LNCaP clone FGC (cell line): ENCODE measurements around the gene CACNA2D3.

Experiments used
- DNase-seq: peaks from one replicate; pipeline ENCODE4 v3.0.0-alpha.2; 2011; ENCODE audit warnings: low read depth
- H3K4me3 ChIP-seq: 2 replicates; pipeline ENCODE4 v1.5.1; 2011; ENCODE audit warnings: mild to moderate bottlenecking, low read depth, low read length, control low read depth
- CTCF ChIP-seq: IDR thresholded peaks from 2 replicates; pipeline ENCODE4 v1.5.1; 2012; ENCODE audit warnings: mild to moderate bottlenecking; ENCODE audit not compliant: control insufficient read depth, insufficient read depth; ENCODE audit errors: extremely low read depth

Gene CACNA2D3

GRCh38 chr3:54951405-54951804 is 829.1 kb downstream of the CACNA2D3 start:
- peak; percentile 61 for TF ChIP-seq CTCF
- no peak overlapping the region for H3K4me3 ChIP-seq
- peak; percentile 63 for DNase-seq

GRCh38 chr3:54954022-54954421 is 831.7 kb downstream of the CACNA2D3 start:
- DNase-seq = no peak
- TF ChIP-seq CTCF = no peak

GRCh38 chr3:54954521-54954920 is 832.2 kb downstream of the CACNA2D3 start:
- no peak for DNase-seq
- TF ChIP-seq CTCF = no peak

More at GRCh38 chr3:54954022-54954421, 831.7 kb downstream of the CACNA2D3 start:
- no peak overlapping the region for H3K4me3 ChIP-seq

GRCh38 chr3:54955496-54955895 is 833.1 kb downstream of the CACNA2D3 start:
- H3K4me3 ChIP-seq = no peak overlapping the region
- no peak for DNase-seq
- TF ChIP-seq CTCF = no peak

More at GRCh38 chr3:54954521-54954920, 832.2 kb downstream of the CACNA2D3 start:
- H3K4me3 ChIP-seq = no peak overlapping the region

- TF ChIP-seq CTCF = no peak
- no peak overlapping the region for H3K4me3 ChIP-seq
- no peak for DNase-seq
Observed at GRCh38 chr3:54955941-54956340, 833.6 kb downstream of the CACNA2D3 start.

- H3K4me3 ChIP-seq = no peak overlapping the region
- DNase-seq = no peak
- no peak for TF ChIP-seq CTCF
Observed at GRCh38 chr3:54957711-54958110, 835.4 kb downstream of the CACNA2D3 start.

GRCh38 chr3:54960082-54960481 is 837.7 kb downstream of the CACNA2D3 start:
- H3K4me3 ChIP-seq = no peak overlapping the region

More at GRCh38 chr3:54960082-54960481, 837.7 kb downstream of the CACNA2D3 start:
- no peak for TF ChIP-seq CTCF
- DNase-seq = no peak
